GM21390 (cell line): ENCODE measurements around the gene MYO1B.

Experiments
- ATAC-seq: cut with Tn5 transposase; IDR thresholded peaks from one replicate; pipeline ENCODE4 v1.9.1; 2021; ENCODE audit not compliant: unreplicated experiment

The MYO1B gene

GRCh38 chr2:191355170-191355758 is 110.1 kb downstream of the MYO1B start:
- no peak for ATAC-seq

GRCh38 chr2:191357678-191358077 is 112.5 kb downstream of the MYO1B start:
- no peak for ATAC-seq

- no peak for ATAC-seq
Observed at GRCh38 chr2:191358325-191359025, 113.3 kb downstream of the MYO1B start.

GRCh38 chr2:191359133-191359532 is 113.9 kb downstream of the MYO1B start:
- ATAC-seq, result no peak

- ATAC-seq, result no peak
Observed at GRCh38 chr2:191360918-191361317, 115.7 kb downstream of the MYO1B start.

- no peak for ATAC-seq
Observed at GRCh38 chr2:191362841-191363240, 117.6 kb downstream of the MYO1B start.

- ATAC-seq, result no peak
Observed at GRCh38 chr2:191363267-191363666, 118.1 kb downstream of the MYO1B start.

- no peak for ATAC-seq
Observed at GRCh38 chr2:191365089-191365488, 119.9 kb downstream of the MYO1B start.

- ATAC-seq, result no peak
Observed at GRCh38 chr2:191366199-191366598, 121.0 kb downstream of the MYO1B start.

GRCh38 chr2:191369034-191369433 is 123.8 kb downstream of the MYO1B start:
- ATAC-seq, result no peak

GRCh38 chr2:191374366-191374765 is 129.2 kb downstream of the MYO1B start:
- no peak for ATAC-seq

- no peak for ATAC-seq
Observed at GRCh38 chr2:191374939-191375338, 129.7 kb downstream of the MYO1B start.

GRCh38 chr2:191376981-191377629 is 131.9 kb downstream of the MYO1B start:
- ATAC-seq, result no peak

GRCh38 chr2:191379375-191379774 is 134.2 kb downstream of the MYO1B start:
- no peak for ATAC-seq

- no peak for ATAC-seq
Observed at GRCh38 chr2:191382801-191383200, 137.6 kb downstream of the MYO1B start.

GRCh38 chr2:191383486-191383885 is 138.3 kb downstream of the MYO1B start:
- ATAC-seq, result no peak

GRCh38 chr2:191384829-191385228 is 139.6 kb downstream of the MYO1B start:
- ATAC-seq, result no peak

- ATAC-seq, result no peak
Observed at GRCh38 chr2:191385416-191386160, 140.4 kb downstream of the MYO1B start.

- no peak for ATAC-seq
Observed at GRCh38 chr2:191386938-191387536, 141.8 kb downstream of the MYO1B start.

- no peak for ATAC-seq
Observed at GRCh38 chr2:191389288-191389687, 144.1 kb downstream of the MYO1B start.

- no peak for ATAC-seq
Observed at GRCh38 chr2:191391171-191391570, 146.0 kb downstream of the MYO1B start.
